Suppressor macrophage (primary cell): ENCODE data around the gene TRIM44.
A peak's percentile ranks its signal among the peaks of the same experiment; 100 is the strongest.

ENCODE experiments used
- DNase-seq, 4 experiments: peaks; one replicate each; pipeline ENCODE4 v3.0.0-alpha.2; 2020 to 2022
- total RNA-seq, 17 experiments: gene quantifications; one replicate each; lab custom pipeline; 2026; ENCODE audit warnings: mixed read lengths in 6 of 17, inconsistent platforms in 3 of 17; lab: John Stamatoyannopoulos, UW

The TRIM44 gene
- total RNA-seq = 22.4 to 96.1 (median 63.1) reads per million in 17 experiments

GRCh38 chr11:35662649-35663407 is at the start of gene TRIM44:
Gene TRIM44, plus strand, starts transcription at chr11:35662775. Its CDS starts 337 bp downstream, at chr11:35663112.
- peak; percentile 89 to 94 (median 94) for DNase-seq

- no peak for DNase-seq
These were observed 47.5 kb upstream of the TRIM44 start for GRCh38 chr11:35614939-35615569.

GRCh38 chr11:35615921-35616900 is 46.4 kb upstream of the TRIM44 start:
- DNase-seq = peak; percentile 60 to 87 (median 73)

GRCh38 chr11:35617316-35617686 is 45.3 kb upstream of the TRIM44 start:
- no peak for DNase-seq

- DNase-seq = peak; percentile 66 to 82 (median 76)
These were observed 44.7 kb upstream of the TRIM44 start, which contains the start of gene FJX1 for GRCh38 chr11:35617687-35618496. Gene FJX1, plus strand, starts transcription at chr11:35618460. Its CDS starts 177 bp downstream, at chr11:35618637.

GRCh38 chr11:35618497-35619115 is 44.0 kb upstream of the TRIM44 start:
- DNase-seq = peak; percentile 7 to 68 (median 41)

- DNase-seq = peak; percentile 5 to 55 (median 33)
These were observed 43.3 kb upstream of the TRIM44 start for GRCh38 chr11:35619116-35619854.

- no peak for DNase-seq
These were observed 42.5 kb upstream of the TRIM44 start for GRCh38 chr11:35619855-35620640.

GRCh38 chr11:35620795-35621194 is 41.8 kb upstream of the TRIM44 start:
- no peak for DNase-seq

GRCh38 chr11:35621620-35622019 is 41.0 kb upstream of the TRIM44 start:
- DNase-seq = no peak

GRCh38 chr11:35622070-35622469 is 40.5 kb upstream of the TRIM44 start:
- DNase-seq = no peak

GRCh38 chr11:35623621-35624168 is 38.9 kb upstream of the TRIM44 start:
- DNase-seq = peak; percentile 32 to 62 (median 50)

- no peak for DNase-seq
These were observed 38.3 kb upstream of the TRIM44 start for GRCh38 chr11:35624316-35624715.

GRCh38 chr11:35624781-35625180 is 37.8 kb upstream of the TRIM44 start:
- no peak for DNase-seq

- no peak for DNase-seq
These were observed 36.1 kb upstream of the TRIM44 start for GRCh38 chr11:35626501-35626900.

GRCh38 chr11:35629511-35629910 is 33.1 kb upstream of the TRIM44 start:
- DNase-seq = no peak

GRCh38 chr11:35629914-35630313 is 32.7 kb upstream of the TRIM44 start:
- DNase-seq = no peak

GRCh38 chr11:35631891-35632290 is 30.7 kb upstream of the TRIM44 start:
- no peak for DNase-seq

- no peak for DNase-seq
These were observed 30.3 kb upstream of the TRIM44 start for GRCh38 chr11:35632301-35632700.
